Measurements from ENCODE around the gene TRPM3. TPM values are rescaled to one million over a fixed set of nuclear protein-coding genes. Genes with fewer than 3 reads are reported as not detected.

TRPM3 gene
- total RNA-seq, 1 donor = 0.72 TPM

- no peaks in the 10 kb centered on the region for H3K9me3 ChIP-seq (ENCODE audit: low read depth, low read length)
- H3K27me3 ChIP-seq (ENCODE audit: insufficient read depth, low read length) = no peaks in the 10 kb centered on the region
- H3K79me2 ChIP-seq (ENCODE audit: insufficient read depth, low read length) = no peaks in the 10 kb centered on the region
- TF ChIP-seq CTCF (IDR thresholded peaks at IDR 0.05; ENCODE audit: extremely low read depth, low read depth, low read length) = no peak
- H3K36me3 ChIP-seq (ENCODE audit: insufficient read depth, low read length) = no peaks in the 10 kb centered on the region
- H3K4me1 ChIP-seq (ENCODE audit: insufficient read depth, low read length) = peaks cover 13% of the 10 kb centered on the region
- no peaks in the 10 kb centered on the region for H4K20me1 ChIP-seq (ENCODE audit: insufficient read depth, low read length)
- no peak overlapping the region for H3K4me2 ChIP-seq (ENCODE audit: insufficient read depth, low read length)
- no peak overlapping the region for H3K27ac ChIP-seq (ENCODE audit: low read depth, low read length)
- H3K4me3 ChIP-seq (ENCODE audit: insufficient read depth, low read length) = no peak overlapping the region
- DNase-seq (ENCODE audit: insufficient read length, low spot score, missing footprints) = no peak
- H2AFZ ChIP-seq (ENCODE audit: low read length) = no peak overlapping the region
Observed at GRCh38 chr9:70986984-70987383, 134.4 kb downstream of the TRPM3 start.

- H3K9me3 ChIP-seq (ENCODE audit: low read depth, low read length) = no peaks in the 10 kb centered on the region
- no peak overlapping the region for H3K4me2 ChIP-seq (ENCODE audit: insufficient read depth, low read length)
- H3K27ac ChIP-seq (ENCODE audit: low read depth, low read length) = no peak overlapping the region
- no peaks in the 10 kb centered on the region for H4K20me1 ChIP-seq (ENCODE audit: insufficient read depth, low read length)
- TF ChIP-seq CTCF (IDR thresholded peaks at IDR 0.05; ENCODE audit: extremely low read depth, low read depth, low read length) = no peak
- no peak overlapping the region for H3K4me3 ChIP-seq (ENCODE audit: insufficient read depth, low read length)
- no peak for DNase-seq (ENCODE audit: insufficient read length, low spot score, missing footprints)
- peaks cover 9% of the 10 kb centered on the region for H3K4me1 ChIP-seq (ENCODE audit: insufficient read depth, low read length)
- H3K27me3 ChIP-seq (ENCODE audit: insufficient read depth, low read length) = no peaks in the 10 kb centered on the region
- H3K79me2 ChIP-seq (ENCODE audit: insufficient read depth, low read length) = no peaks in the 10 kb centered on the region
- H3K36me3 ChIP-seq (ENCODE audit: insufficient read depth, low read length) = no peaks in the 10 kb centered on the region
- H2AFZ ChIP-seq (ENCODE audit: low read length) = peak overlapping the region; percentile 37
Observed at GRCh38 chr9:70983723-70984295, 137.6 kb downstream of the TRPM3 start.

GRCh38 chr9:70981312-70981711, 140.1 kb downstream of the TRPM3 start:
- Histone ChIP-seq H3K36me3 (ENCODE audit: insufficient read depth, low read length) (no peaks in the 10 kb centered on the region), H3K9me3 (ENCODE audit: low read depth, low read length) (no peaks in the 10 kb centered on the region)
- no peak for TF ChIP-seq CTCF (IDR thresholded peaks at IDR 0.05; ENCODE audit: extremely low read depth, low read depth, low read length)

GRCh38 chr9:70979966-70980365, 141.5 kb downstream of the TRPM3 start:
- H4K20me1 ChIP-seq (ENCODE audit: insufficient read depth, low read length) = no peaks in the 10 kb centered on the region
- no peak overlapping the region for H3K4me3 ChIP-seq (ENCODE audit: insufficient read depth, low read length)
- TF ChIP-seq CTCF (IDR thresholded peaks at IDR 0.05; ENCODE audit: extremely low read depth, low read depth, low read length) = no peak
- peak; percentile 42 for DNase-seq (ENCODE audit: insufficient read length, low spot score, missing footprints)
- H2AFZ ChIP-seq (ENCODE audit: low read length) = peak overlapping the region; percentile 56
- no peaks in the 10 kb centered on the region for H3K36me3 ChIP-seq (ENCODE audit: insufficient read depth, low read length)
- H3K9me3 ChIP-seq (ENCODE audit: low read depth, low read length) = no peaks in the 10 kb centered on the region
- no peaks in the 10 kb centered on the region for H3K4me1 ChIP-seq (ENCODE audit: insufficient read depth, low read length)
- H3K27me3 ChIP-seq (ENCODE audit: insufficient read depth, low read length) = no peaks in the 10 kb centered on the region
- H3K27ac ChIP-seq (ENCODE audit: low read depth, low read length) = no peak overlapping the region
- no peaks in the 10 kb centered on the region for H3K79me2 ChIP-seq (ENCODE audit: insufficient read depth, low read length)
- H3K4me2 ChIP-seq (ENCODE audit: insufficient read depth, low read length) = peak overlapping the region; percentile 23

More at GRCh38 chr9:70981312-70981711, 140.1 kb downstream of the TRPM3 start:
- no peak overlapping the region for H3K27ac ChIP-seq (ENCODE audit: low read depth, low read length)
- no peaks in the 10 kb centered on the region for H3K79me2 ChIP-seq (ENCODE audit: insufficient read depth, low read length)
- no peaks in the 10 kb centered on the region for H4K20me1 ChIP-seq (ENCODE audit: insufficient read depth, low read length)
- H2AFZ ChIP-seq (ENCODE audit: low read length) = no peak overlapping the region
- no peak for DNase-seq (ENCODE audit: insufficient read length, low spot score, missing footprints)
- H3K4me3 ChIP-seq (ENCODE audit: insufficient read depth, low read length) = no peak overlapping the region
- H3K4me2 ChIP-seq (ENCODE audit: insufficient read depth, low read length) = no peak overlapping the region
- H3K27me3 ChIP-seq (ENCODE audit: insufficient read depth, low read length) = no peaks in the 10 kb centered on the region
- H3K4me1 ChIP-seq (ENCODE audit: insufficient read depth, low read length) = no peaks in the 10 kb centered on the region
